ENCODE data around the gene PLA2R1.

DNA sequence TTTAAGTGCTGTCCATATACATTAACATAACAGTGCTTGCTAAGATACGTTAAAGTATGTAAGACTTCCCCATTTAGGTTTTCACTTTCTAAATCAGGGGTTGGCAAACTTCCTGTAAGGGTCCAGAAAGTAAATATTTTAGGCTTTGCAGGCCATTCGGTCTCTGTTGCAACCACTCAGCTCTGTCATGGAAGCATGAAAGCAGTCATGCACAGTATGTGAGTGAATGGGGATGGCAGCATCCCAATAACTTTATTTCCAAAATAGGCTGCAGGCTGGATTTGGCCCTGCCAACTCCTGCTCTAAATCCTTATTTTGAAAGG is 128.7 kb downstream of the PLA2R1 start:
- no peak for TF ChIP-seq EZH2phosphoT487 (IDR thresholded peaks at IDR 0.05; ENCODE audit: borderline replicate concordance)
- TF ChIP-seq, protein P1, sequence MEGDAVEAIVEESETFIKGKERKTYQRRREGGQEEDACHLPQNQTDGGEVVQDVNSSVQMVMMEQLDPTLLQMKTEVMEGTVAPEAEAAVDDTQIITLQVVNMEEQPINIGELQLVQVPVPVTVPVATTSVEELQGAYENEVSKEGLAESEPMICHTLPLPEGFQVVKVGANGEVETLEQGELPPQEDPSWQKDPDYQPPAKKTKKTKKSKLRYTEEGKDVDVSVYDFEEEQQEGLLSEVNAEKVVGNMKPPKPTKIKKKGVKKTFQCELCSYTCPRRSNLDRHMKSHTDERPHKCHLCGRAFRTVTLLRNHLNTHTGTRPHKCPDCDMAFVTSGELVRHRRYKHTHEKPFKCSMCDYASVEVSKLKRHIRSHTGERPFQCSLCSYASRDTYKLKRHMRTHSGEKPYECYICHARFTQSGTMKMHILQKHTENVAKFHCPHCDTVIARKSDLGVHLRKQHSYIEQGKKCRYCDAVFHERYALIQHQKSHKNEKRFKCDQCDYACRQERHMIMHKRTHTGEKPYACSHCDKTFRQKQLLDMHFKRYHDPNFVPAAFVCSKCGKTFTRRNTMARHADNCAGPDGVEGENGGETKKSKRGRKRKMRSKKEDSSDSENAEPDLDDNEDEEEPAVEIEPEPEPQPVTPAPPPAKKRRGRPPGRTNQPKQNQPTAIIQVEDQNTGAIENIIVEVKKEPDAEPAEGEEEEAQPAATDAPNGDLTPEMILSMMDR (conservative IDR thresholded peaks at IDR 0.05; ENCODE audit: low read length) = no peak

Measured in Loucy (cell line).